PC-9 (cell line): ENCODE results near the gene TRIM44.

Source experiments
- EZH2 ChIP-seq: fragments of 200-600 bp; sonication (generic); IDR thresholded peaks from 2 replicates; pipeline ENCODE4 v1.8.0; 2017; ENCODE audit warnings: antibody characterized with exemption, low read depth
- TF ChIP-seq, protein P1 (sequence below): fragments of 200-600 bp; sonication (generic); conservative IDR thresholded peaks from 2 replicates; pipeline ENCODE4 v1.6.1; 2017; ENCODE audit warnings: mixed run types, antibody characterized with exemption, mild to moderate bottlenecking, moderate library complexity

DNA sequence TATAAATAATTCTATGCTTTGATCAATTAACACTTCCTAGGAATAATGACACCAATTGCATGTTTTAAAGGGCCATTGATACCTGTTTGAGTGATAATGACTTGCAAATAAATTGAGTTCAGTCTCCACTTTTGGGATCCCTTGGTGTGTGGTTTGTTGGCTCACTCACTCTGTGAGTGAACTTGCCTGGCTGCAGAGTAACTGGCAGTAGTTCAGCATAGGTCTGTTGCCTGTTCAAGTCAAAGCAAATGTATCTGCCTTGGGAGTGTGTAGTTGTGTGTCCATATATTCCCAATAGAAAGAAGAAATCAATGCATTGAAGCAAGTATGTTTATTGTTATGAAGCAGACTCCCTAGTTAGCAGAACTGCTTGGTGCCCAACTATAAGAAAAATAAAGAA is 49.3 kb downstream of the TRIM44 start:
- TF ChIP-seq, protein P1, sequence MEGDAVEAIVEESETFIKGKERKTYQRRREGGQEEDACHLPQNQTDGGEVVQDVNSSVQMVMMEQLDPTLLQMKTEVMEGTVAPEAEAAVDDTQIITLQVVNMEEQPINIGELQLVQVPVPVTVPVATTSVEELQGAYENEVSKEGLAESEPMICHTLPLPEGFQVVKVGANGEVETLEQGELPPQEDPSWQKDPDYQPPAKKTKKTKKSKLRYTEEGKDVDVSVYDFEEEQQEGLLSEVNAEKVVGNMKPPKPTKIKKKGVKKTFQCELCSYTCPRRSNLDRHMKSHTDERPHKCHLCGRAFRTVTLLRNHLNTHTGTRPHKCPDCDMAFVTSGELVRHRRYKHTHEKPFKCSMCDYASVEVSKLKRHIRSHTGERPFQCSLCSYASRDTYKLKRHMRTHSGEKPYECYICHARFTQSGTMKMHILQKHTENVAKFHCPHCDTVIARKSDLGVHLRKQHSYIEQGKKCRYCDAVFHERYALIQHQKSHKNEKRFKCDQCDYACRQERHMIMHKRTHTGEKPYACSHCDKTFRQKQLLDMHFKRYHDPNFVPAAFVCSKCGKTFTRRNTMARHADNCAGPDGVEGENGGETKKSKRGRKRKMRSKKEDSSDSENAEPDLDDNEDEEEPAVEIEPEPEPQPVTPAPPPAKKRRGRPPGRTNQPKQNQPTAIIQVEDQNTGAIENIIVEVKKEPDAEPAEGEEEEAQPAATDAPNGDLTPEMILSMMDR, result no peak
- TF ChIP-seq EZH2, result no peak
